Spleen (tissue), 7 donors: ENCODE data around the gene TECTA.

Source experiments
- CTCF ChIP-seq, 11 experiments: fragments of 200-600 bp in 7 of 11; fragments of 450-650 bp in 4 of 11; sonication (generic) in 4 of 11; IDR thresholded peaks in 8 of 11; conservative IDR thresholded peaks in 3 of 11; 1 replicate in 7 of 11; 2 replicates in 4 of 11; pipeline versions ENCODE4 v1.4.0 to v1.8.0; 2016 to 2021; ENCODE audit warnings: antibody characterized with exemption in 11 of 11, inconsistent platforms in 4 of 11, mild to moderate bottlenecking in 1 of 11
- POLR2A ChIP-seq, 3 donors: fragments of 450-650 bp; IDR thresholded peaks; one replicate each; pipeline ENCODE4 v1.5.1; 2017; ENCODE audit warnings: antibody characterized with exemption in 3 of 3, mild to moderate bottlenecking in 1 of 3
- donor health status: DM: no; HTN: no; CAD: no; lungs with moderate emphysema.
- donor health status: DM: no; HTN: no; CAD: no.
- donor health status: DM: no; HTN: no; CAD: no.

DNA sequence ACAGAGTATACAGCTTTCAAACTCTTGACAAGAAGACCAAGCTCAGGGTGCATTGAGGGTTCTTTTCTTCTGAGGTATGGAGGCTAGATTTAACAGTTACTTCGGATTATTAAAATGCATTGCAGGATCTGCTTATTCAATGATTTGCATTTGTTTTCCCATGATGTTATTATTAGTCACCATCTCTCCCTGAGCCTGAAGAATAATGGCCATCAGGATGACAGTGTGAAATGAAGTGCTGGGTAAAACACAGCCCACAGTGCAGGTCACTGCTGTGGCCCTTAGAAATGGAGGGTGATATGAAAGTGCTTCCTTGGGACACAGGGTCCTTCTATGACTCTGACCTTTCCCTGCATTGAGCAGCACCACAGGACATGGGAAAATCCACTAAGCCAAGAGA lies 40.0 kb downstream of the TECTA start:
- TF ChIP-seq POLR2A (IDR thresholded peaks at IDR 0.05) (no peak), CTCF (IDR thresholded peaks at IDR 0.05 in 8 of 11, conservative IDR thresholded peaks at IDR 0.05 in 3 of 11) (no peak)
